GM19238 (cell line): ENCODE data around the gene SOS2.
A peak's percentile ranks its signal among the peaks of the same experiment; 100 is the strongest.

ENCODE experiments used
- DNase-seq: peaks from one replicate; pipeline ENCODE4 v3.0.0; 2011; ENCODE audit warnings: low spot score; ENCODE audit not compliant: insufficient read length

Gene SOS2

DNA sequence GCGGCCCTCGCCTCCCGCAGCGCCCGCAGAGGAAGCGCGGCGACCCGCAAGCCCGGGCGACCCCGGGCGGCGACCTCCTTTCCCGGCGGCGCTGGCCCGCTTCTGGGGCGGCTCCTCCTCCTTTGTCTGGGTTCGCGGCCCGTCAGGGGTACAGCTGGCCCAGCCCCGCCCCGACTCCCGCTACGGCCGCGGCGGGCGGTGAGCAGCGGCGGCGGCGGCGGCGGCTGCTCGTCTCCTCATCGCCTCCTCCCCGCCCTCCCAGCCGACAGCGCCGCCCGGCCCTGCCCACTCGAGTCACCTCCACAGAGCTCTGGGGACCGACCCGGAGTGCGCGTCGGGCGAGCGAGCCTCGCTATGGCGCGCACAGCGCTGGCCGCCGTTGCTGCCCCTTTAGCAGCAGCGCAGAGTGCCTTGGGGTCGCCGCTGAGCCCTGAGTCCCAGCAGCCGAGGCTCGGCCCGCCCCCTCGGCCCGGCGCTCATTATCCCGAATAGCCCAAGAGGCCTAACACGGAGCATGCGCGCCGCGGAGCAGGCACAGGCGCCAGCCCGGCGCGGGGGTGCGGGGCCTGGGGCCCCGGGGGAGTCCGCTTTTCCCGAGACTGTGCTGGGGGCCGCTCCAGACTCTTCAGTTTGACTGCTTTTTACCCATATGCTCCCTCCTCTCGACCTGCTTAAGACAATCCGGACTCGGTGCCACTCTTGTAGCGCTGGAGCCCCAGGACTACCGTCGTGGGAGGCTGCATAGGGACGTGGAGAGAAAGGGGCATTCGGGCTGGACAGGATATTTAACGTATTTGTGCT lies at the start of gene SOS2:
TSS of gene SOS2 (minus strand) at position 104 of the 801 bp plus-strand sequence. CDS start 295 bp downstream, outside the sequence.
- peak; percentile 77 for DNase-seq

DNA sequence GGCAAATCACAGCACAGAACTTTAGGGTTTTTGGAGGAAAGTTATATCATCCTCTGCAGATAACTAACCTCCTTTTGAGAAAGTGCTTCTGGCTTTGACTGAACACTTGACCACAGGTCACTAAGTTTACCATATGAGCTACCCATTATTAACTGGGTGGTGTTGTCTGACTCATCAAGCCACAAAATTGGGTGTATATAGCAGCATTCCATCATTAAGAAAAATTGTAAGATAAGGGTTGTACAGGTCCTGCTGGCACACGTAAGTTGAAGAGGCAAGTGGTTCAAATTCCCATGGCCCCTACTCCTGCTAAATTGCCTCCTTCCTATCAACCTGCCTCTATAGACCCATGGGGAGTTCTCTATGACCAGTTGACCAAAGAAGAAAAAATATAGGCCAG lies 41.1 kb upstream of the SOS2 start:
- DNase-seq, result no peak

DNA sequence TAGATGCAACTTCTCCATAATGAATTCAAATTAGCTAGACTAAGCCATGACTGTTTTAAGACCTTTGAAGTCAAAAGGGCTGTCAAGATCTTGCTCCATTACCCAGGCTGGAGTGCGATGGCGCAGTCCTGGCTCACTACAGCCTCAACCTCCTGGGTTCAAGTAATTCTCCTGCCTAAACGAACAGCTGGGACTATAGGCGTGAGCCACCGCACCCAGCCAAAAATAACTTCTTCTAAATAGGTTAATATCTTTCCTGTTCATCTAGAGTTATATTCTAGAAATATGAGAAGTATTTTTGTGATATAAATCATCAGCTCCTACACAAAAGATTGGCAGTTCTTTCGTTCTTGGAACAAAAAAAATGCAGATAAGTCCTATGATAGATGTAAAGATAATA lies 39.6 kb upstream of the SOS2 start:
- DNase-seq, result no peak

DNA sequence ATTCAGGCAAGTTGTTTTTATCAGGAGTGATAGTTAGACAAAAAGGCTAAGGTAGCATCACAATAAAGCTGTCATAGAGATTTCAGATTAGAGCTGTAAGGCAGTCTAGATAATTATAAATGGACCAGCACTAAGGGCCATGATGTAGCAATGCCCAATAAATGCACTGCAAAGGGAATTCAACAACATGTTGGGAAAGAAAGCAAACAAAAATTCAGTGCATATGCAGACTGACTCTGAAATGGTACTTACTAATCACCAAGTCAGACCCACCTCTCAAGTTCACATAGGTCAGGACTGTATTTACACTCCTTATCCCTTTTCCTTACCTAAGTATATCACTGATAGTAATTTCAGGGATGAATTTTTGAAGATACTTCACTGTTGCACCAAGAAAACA lies 33.7 kb upstream of the SOS2 start:
- no peak for DNase-seq

DNA sequence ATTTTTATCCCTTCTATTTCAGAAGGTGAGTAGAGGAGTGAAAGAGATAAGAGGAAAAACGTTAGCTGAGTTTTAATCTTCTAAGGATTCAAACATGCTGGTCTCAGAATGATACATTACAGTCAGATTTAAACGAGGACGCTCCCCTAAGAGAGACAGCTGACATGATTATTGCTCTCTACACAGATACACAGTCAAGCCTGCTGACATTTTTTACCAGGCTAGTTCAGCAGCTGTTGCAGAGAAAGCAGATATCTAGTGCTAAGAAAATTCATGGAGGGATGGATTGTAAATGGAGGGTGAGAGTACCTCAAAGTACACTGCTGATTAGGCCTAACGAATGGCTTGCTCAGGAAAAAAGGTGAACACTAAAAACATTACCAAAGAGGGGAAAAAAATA lies 31.9 kb upstream of the SOS2 start:
- DNase-seq, result no peak

DNA sequence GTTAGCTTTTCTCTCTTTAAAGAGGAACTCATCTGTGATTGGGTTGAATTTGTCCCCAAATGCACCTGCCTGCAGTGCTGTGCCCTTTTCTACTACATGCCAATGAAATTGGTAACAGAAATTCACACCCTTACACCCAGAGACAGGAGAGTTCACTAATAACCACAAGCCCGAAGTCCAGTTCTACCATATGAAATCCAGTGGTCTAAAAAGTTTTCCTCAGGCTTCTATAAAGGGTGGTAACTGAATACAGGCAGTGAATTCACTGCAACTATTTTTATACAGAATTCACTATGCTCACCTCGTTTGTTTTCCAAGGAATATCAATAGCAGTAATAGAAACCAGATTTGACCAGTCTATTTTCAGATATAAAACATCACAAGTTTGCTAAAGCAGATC lies 31.5 kb upstream of the SOS2 start:
- DNase-seq, result no peak

DNA sequence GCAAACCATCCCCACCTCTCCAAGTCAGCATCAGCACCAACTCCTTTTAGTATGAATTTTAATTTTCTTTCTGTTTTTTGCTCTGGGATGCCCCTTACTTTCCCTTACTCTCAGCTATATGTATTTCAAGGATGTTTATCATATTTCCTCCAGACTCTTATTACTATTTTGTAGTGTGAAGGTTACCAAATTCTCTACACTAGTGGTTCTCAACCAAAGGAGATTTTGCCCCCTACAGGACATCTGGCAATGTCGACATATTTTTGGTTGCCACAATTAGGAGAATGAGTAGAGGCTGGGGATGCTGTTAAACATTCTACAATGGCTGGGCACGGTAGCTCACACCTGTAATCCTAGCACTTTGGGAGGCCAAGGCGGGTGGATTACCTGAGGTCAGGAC lies 29.1 kb upstream of the SOS2 start:
- DNase-seq, result no peak

DNA sequence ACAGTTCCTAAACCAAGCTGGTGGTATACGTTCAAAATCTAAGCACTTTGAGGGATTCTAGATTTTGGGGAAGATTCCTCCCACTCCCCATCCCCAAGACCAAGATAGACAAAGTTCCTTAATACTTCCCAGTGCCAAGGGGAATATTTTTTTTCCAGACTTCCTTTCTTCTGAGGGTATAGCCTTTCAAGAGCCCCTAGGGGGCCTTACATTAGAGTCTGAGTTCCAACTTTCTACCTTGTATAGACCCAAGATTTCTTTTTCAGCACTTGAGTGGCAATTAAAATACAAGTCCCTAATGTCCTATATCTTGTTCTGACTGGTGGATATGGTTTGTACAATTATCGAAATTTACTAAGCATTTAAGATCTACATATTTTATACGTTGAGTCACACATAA lies 28.7 kb upstream of the SOS2 start:
- DNase-seq, result no peak

DNA sequence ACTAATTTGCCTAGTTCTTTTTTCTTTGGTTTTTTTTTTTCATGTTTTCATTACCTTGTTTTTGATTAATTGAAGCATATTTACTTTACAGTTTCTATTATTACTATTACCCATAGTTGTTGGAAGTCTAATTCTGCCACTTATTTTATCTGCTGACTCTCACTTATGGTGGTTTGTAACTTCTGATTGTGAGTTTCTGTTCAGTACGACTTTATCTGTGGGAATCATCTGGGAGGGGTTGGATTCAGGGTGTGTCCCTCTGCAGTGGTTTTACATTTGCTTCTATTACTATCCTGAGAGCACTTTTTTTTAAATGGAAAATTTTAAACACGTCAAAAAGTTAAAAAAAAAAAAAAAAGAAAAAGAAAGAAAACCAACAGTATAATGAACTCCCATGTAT lies 26.4 kb upstream of the SOS2 start:
- no peak for DNase-seq

DNA sequence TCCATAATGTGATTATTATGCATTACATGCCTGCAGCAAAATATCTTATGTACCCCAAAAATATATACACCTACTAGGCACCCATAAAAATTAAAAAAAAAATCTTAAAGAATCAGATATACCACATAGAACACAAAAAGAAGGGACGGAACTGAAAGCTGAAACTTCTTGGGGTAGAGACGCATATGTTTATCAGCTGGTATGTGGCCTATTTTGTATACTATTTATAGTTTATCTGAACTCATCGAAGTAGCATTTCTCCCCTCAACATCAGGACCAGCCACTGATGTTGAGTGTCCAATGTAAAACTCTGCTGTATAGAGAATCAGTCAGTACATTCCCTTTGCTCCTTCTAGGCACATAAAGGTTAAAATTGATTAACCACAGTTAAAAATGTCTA lies 22.9 kb upstream of the SOS2 start:
- DNase-seq, result no peak

DNA sequence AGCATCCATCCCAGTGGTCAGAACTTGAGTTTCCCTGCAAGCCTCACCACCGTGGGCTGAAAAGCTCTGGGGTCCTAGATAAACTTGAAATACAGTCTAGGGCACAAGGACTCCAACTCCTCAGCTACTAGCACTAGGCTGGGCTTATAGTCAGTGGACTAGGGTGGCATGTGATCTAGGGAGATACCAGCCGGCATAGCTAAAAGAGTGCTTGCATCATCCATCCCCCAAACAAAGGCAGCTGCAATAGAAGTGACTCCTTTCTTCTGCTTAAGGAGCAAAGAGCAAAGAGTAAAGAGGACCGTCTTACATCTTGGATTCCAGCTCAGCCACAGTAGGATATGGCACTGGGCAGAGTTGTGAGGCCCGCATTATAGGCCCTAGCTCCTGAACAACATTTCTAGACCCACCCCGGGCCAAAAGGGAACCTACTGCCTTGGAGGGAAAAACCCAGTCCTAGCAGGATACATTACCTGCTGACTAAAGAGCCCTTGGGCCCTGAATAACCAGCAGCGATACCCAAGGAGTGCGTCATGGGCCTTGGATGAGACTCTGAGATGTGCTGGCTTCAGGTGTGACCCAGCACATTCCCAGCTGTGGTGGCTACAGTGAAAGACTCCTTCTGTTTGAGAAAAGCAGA lies 17.9 kb upstream of the SOS2 start:
- no peak for DNase-seq

DNA sequence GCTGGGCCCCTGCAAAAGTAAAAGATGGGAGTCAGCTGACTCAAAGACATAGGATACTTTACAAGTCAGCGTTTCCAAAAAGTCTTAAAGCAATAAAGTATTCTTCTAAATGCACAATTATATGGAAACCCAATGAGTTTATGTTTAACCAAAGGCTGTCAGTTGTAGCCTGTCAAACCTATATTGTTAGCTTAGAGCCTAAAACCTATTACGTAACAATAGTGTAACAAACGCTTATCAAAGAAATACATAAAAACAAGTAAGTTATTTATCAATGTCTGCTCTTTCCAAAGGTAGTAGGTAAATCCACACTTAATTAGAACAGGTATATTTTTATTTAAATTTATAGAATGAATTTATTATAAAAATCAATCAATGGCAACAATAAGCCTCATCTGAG lies 15.9 kb upstream of the SOS2 start:
- DNase-seq, result no peak

DNA sequence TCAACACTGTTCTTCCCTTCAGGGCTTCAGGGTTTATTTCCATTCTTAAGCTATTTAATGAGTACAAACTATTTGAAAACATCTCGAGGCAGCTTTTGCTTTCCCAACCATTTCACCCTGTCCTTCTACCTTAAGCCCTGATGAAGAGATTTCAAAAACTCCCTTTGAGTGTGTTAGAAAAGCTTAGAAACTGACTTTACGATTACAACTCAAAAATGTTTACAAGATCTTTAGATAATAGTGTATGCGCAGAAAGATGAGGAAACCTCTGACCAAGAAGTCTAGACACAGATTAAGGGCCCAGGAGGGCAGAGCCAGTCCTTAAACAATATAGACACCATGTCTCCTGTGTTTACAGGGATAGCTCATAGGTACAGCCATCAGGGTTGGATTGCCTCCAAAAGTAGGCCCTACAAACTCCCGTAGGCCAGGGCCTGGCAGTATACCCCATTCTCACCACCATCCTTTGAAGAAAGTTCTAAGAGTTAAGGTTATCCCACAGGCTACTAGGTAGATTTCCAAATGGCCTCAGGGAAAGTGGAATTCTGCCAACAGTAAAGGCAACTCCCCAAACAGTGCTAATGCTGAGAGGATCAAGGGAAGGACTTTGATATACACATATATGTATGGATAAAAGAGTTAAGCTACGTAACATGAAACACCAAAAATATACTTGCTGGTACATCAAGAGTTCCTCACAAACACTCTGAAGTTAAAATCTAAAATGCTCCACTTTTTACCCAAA lies 11.4 kb upstream of the SOS2 start:
- no peak for DNase-seq

DNA sequence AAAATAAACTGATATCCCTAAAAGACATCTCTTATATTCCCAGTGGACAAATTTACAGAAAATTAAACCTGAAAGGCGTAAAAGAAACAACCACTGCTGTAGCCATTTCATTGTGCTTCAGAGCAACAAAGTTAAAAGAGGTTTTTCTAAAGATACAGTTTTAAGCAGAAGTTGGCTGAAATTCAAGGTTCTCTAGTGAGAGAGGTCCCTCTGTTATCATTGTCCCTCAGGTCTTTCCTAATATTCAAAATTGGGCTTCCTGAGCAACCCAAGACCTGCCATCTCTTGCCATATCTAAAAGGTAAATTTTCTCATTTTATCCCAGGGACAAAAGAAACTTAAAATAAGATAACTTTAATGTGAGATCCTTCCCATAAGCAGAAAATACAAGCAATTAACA lies 10.7 kb upstream of the SOS2 start:
- DNase-seq, result no peak

DNA sequence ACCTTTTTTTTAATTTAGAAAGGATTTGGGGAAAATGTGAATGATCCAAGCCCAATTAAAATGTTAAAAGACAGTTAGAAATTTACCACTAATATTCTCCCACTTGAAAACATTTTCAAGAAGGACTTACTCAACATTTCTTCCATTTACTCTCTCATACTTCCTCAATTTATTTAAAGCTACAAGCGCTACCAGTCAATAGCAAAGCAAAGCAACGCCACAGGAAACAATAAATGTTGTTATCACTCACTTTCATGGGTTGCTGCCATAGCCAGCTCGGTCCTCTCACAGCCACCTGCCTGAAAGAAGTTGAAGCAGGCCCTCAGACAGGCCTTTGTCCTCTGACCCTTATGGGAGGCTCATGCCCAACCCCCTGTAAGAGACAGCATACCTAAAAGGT lies 6.0 kb upstream of the SOS2 start:
- no peak for DNase-seq

DNA sequence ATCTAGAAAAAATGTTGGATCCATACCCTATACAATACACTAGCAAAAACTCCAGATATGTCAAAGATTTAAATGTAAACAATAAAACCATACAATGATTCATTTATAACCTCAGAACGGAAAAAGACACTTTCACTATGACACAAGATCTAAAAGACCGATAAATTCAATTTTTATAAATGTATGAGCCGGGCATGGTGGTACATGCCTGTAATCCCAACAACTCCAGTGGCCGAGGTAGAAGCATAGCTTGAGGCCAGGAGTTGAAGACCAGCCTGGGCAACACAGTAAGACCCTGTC lies 2.5 kb upstream of the SOS2 start:
- DNase-seq, result no peak

DNA sequence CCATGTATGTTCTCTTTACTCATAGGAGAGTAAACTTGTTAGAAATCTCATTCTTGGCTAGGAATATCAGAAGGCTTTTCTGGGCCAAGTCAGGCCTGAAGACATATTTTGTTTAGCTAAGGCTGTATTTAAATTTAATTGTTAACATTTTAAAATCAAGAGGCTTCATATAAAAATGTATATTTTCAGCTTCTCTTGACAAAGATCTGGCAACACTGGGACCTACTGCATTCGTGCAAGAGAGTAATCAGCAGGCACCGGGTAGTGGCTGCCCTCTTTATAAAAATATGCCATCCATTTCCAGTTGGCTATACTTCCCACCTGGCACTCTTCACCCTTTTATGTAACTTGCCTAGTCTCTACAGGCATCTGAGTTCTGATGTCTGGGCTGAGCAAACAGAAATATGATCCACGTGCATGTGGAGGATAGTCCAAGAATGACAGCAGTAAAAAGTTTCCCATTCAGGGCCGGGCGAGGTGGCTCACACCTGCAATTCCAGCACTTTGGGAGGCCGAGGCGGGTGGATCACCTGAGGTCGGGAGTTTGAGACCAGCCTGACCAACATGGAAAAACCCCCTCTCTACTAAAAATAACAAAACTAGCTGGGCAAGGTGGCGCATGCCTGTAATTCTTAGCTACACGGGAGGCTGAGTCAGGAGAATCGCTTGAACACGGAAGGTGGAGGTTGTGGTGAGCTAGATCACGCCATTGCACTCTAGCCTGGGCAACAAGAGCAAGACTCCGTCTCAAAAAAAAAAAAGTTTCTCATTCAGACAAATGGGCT lies 2.0 kb upstream of the SOS2 start:
- no peak for DNase-seq

DNA sequence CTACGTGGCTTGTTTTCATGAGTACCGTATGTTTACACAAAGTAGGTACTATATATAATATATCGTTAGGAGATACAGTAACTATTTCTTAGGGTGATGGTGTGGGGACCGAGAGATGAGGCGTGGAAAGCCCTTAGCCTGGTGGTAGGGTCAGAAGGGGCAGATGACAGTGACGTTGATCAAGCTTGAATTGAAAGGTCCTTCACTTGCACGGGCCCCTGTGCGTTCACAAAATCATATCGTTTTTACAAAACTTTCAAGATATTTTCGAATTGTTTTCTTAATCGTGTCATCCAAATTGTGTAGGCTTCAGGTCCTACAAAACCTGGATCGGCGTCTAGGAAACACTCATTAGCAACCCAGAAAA lies 881 bp upstream of the SOS2 start:
- DNase-seq, result no peak

DNA sequence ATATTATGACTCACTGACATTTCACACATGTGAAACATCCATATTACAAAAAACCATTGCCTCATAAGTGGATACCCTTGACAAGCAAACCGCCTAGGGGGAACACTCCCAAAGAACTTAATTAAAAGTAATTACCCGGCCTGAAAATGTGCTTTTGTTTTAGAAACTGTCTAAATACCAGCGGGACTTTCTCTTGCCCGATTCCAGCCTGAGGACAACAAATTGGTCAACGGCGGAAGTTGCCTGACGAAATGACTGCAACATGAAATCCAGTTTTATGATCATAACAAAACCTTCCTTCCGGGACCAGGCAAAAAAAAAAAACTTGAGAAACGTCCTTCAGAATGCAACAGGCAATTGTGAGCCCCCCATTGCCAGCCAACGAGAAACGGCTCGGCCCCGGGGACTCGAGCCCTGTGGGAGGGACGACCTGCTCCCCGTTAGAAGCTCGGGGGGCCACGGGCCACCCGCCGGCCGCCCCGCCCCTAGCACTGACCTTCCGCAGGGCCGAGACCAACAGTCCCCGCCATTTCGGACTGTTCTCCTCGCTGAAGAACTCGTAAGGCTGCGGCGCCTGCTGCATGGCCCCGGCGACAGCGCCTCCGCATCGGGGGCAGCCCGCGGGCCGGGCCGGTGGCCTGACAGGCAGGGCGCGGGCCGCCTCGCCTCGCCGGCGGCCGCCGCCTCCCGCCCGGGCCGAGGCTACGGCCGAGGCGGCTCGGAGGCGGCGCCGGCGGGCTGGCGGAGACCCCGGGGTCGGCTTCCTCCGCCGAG lies 490 bp downstream of the SOS2 start:
- DNase-seq, result peak; percentile 29

DNA sequence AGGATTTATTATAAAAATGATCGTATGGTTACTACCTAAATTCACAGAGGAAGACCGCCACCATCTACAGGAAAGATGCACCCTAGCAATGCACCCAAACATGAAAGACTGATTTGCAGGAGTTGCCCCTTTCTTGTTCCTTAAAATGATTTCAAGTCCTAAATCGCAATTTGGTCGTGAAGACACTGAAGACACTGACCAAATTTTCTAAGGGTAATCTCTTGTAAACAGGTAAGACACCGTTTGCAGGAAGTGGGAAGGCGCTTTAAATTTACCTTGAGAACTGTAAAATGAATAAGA lies 1.0 kb downstream of the SOS2 start:
- no peak for DNase-seq

DNA sequence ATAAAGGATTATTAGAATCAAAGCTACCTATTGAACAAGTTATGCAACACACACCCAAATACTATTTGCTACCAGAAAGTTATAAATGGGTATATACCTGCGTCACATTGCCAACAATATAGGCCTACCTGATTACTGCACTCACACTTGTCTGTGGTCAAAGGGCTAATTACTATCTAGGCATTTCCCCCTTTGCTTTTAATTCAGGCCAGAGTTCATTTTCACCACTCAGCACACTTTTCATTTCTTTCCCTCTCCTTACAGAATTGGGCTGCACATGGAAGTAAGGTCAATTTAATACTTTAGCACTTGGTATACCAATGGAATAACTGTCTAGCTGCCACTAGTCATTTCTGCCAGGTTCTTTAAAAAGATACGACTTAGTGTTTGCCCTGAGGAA lies 1.7 kb downstream of the SOS2 start:
- no peak for DNase-seq
